Measurements from ENCODE around the gene HOXC12. TPM values are rescaled to one million over a fixed set of nuclear protein-coding genes. Genes with fewer than 3 reads are reported as not detected.

The HOXC12 gene
- total and polyA plus RNA-seq, 12 donors = not detected

DNA sequence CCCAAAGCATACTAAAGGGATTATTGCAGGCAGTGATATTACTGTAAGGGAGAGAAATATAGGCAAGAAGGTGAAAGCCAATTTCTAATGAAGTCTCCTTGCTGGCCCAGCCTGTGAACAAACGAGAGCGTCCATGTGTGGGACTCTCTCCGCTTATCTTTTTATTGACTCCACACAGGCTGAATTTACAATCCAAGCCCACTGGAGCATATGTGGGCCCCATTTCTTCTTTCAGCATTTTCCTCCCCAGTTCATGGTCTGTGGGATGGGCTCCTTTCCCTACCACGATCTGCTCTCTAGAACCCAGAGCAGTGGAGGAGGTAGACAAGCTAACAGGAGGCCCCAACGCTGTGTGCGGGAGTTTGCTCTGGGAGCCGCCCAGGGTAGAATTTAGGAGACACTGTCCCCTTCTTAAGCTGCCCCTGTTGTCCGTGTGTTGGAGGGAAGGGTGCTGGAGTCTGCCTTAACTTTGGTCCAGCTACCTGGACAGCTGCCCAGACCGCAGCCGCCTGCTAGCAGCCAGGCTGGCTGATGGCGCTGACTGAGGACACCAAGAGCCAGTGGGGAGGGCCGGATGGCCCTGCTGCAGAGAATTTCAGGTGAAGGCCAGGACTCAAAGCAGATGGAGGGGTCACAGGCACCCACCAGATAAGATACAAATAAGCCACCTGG is 15.0 kb downstream of the HOXC12 start:
- TF ChIP-seq, protein P1, sequence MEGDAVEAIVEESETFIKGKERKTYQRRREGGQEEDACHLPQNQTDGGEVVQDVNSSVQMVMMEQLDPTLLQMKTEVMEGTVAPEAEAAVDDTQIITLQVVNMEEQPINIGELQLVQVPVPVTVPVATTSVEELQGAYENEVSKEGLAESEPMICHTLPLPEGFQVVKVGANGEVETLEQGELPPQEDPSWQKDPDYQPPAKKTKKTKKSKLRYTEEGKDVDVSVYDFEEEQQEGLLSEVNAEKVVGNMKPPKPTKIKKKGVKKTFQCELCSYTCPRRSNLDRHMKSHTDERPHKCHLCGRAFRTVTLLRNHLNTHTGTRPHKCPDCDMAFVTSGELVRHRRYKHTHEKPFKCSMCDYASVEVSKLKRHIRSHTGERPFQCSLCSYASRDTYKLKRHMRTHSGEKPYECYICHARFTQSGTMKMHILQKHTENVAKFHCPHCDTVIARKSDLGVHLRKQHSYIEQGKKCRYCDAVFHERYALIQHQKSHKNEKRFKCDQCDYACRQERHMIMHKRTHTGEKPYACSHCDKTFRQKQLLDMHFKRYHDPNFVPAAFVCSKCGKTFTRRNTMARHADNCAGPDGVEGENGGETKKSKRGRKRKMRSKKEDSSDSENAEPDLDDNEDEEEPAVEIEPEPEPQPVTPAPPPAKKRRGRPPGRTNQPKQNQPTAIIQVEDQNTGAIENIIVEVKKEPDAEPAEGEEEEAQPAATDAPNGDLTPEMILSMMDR (IDR thresholded peaks at IDR 0.05) = no peak
- TF ChIP-seq POLR2A (IDR thresholded peaks at IDR 0.05) = no peak
- Histone ChIP-seq H3K27me3 (peaks cover 94% of the 10 kb centered on the region), H3K27ac (no peak overlapping the region), H3K36me3 (replicated peaks in 1 of 2) (no peaks in the 10 kb centered on the region), H3K9me3 (replicated peaks in 1 of 3) (no peaks in the 10 kb centered on the region), H3K4me3 (no peak overlapping the region), H3K4me1 (replicated peaks in 1 of 2) (peaks cover 9 to 11% of the 10 kb centered on the region in 2 donors)
- DNase-seq = no peak
- intact Hi-C loops (cut with DNase I) = loop anchor here in 1 of 2 donors (10.0 kb wide), 1 partner anchor 265 kb away; no protein-coding TSS in a partner anchor
- 26 to 29% (median 27%) methylated on average over 10 to 12 of the region's 12 CpGs for WGBS, 4 donors

- Histone ChIP-seq H3K4me1 (replicated peaks in 1 of 2) (peaks cover 9 to 18% of the 10 kb centered on the region in 2 donors), H3K27ac (no peak overlapping the region), H3K36me3 (replicated peaks in 1 of 2) (no peaks in the 10 kb centered on the region), H3K27me3 (peaks cover 93% of the 10 kb centered on the region), H3K4me3 (no peak overlapping the region), H3K9me3 (replicated peaks in 1 of 3) (no peaks in the 10 kb centered on the region)
- no peak for DNase-seq
- TF ChIP-seq POLR2A (IDR thresholded peaks at IDR 0.05) = no peak
- TF ChIP-seq, protein P1 (IDR thresholded peaks at IDR 0.05) = no peak
- WGBS, 4 donors = 34 to 41% (median 38%) methylated on average over 4 of the region's 4 CpGs
- intact Hi-C loops (cut with DNase I) = no loop called here
Observed at GRCh38 chr12:53970451-53970850, 15.7 kb downstream of the HOXC12 start.

DNA sequence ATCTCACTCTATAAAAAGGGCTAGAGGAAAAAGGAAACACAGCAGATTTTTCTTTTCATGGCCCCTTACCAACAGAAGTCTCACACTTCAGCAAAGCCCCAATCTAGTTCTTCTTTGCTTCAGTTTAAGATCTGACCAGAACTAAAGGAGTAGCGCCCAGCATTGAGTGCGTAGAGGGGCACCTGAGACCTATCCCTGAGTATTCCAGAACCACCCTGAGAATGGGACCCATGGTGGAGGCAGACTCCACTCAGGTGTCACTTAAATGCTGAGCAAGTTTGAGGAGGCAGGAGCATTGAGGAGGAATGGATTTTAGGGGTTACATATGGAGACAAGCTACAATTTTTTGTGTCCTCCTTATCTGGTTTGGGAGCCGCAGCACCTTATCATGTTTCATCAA is 16.4 kb downstream of the HOXC12 start:
- DNase-seq = no peak
- no peak overlapping the region for H3K27ac ChIP-seq
- no peak for TF ChIP-seq POLR2A (IDR thresholded peaks at IDR 0.05)
- TF ChIP-seq, protein P1 (IDR thresholded peaks at IDR 0.05) = no peak
- 57 to 71% (median 70%) methylated on average over 3 of the region's 3 CpGs for WGBS, 4 donors
- peaks cover 9 to 19% of the 10 kb centered on the region in 2 donors for H3K4me1 ChIP-seq (replicated peaks in 1 of 2)
- H3K27me3 ChIP-seq = peaks cover 93% of the 10 kb centered on the region
- intact Hi-C loops (cut with DNase I) = no loop called here
- H3K36me3 ChIP-seq (replicated peaks in 1 of 2) = no peaks in the 10 kb centered on the region
- no peaks in the 10 kb centered on the region for H3K9me3 ChIP-seq (replicated peaks in 1 of 3)
- no peak overlapping the region for H3K4me3 ChIP-seq

- Histone ChIP-seq H3K27ac (no peak overlapping the region), H3K9me3 (replicated peaks in 1 of 3) (no peaks in the 10 kb centered on the region), H3K27me3 (peaks cover 93% of the 10 kb centered on the region), H3K4me3 (no peak overlapping the region), H3K4me1 (replicated peaks in 1 of 2) (peaks cover 9 to 19% of the 10 kb centered on the region in 2 donors), H3K36me3 (replicated peaks in 1 of 2) (no peaks in the 10 kb centered on the region)
- intact Hi-C loops (cut with DNase I) = no loop called here
- no peak for DNase-seq
- TF ChIP-seq, protein P1 (IDR thresholded peaks at IDR 0.05) = no peak
- no peak for TF ChIP-seq POLR2A (IDR thresholded peaks at IDR 0.05)
- 28 to 52% (median 42%) methylated on average over 2 of the region's 2 CpGs for WGBS, 4 donors
Observed at GRCh38 chr12:53971686-53972085, 17.0 kb downstream of the HOXC12 start.

Data from adrenal gland (tissue), 12 donors.